Spleen (tissue), 11 donors: Measurements from ENCODE around the gene PTPRN2. TPM values are rescaled to one million over a fixed set of nuclear protein-coding genes. Genes with fewer than 3 reads are reported as not detected.

Source experiments
- DNase-seq: peaks from one replicate; pipeline ENCODE4 v3.0.0-alpha.2; 2020
- H3K27ac ChIP-seq, 8 donors: fragments of 200-600 bp; sonication (generic) in 7 of 8; 1 replicate in 4 of 8; 2 replicates in 4 of 8; pipeline versions ENCODE4 v1.5.0 to v1.8.0; 2016 to 2021; ENCODE audit warnings: inconsistent platforms in 4 of 8, mild to moderate bottlenecking in 4 of 8, moderate library complexity in 1 of 8
- H3K27me3 ChIP-seq, 7 donors: fragments of 200-600 bp; sonication (generic) in 6 of 7; replicated peaks in 1 of 7; 1 replicate in 4 of 7; 2 replicates in 3 of 7; pipeline versions ENCODE4 v1.5.0 to v1.8.0; 2016 to 2021; ENCODE audit warnings: inconsistent platforms in 3 of 7, mild to moderate bottlenecking in 1 of 7
- H3K36me3 ChIP-seq, 6 donors: fragments of 200-600 bp; sonication (generic) in 5 of 6; 1 replicate in 4 of 6; 2 replicates in 2 of 6; pipeline versions ENCODE4 v1.5.0 to v1.8.0; 2016 to 2021; ENCODE audit warnings: inconsistent platforms in 2 of 6
- H3K4me1 ChIP-seq, 6 donors: fragments of 200-600 bp; sonication (generic) in 5 of 6; 1 replicate in 3 of 6; 2 replicates in 3 of 6; pipeline versions ENCODE4 v1.5.0 to v1.8.0; 2016 to 2021; ENCODE audit warnings: inconsistent platforms in 3 of 6
- H3K4me3 ChIP-seq, 8 donors: fragments of 200-600 bp; sonication (generic) in 7 of 8; 1 replicate in 4 of 8; 2 replicates in 4 of 8; pipeline versions ENCODE4 v1.5.0 to v1.8.0; 2016 to 2021; ENCODE audit warnings: inconsistent platforms in 4 of 8, mild to moderate bottlenecking in 4 of 8, moderate library complexity in 2 of 8
- H3K9me3 ChIP-seq, 8 donors: fragments of 200-600 bp; sonication (generic) in 7 of 8; 1 replicate in 4 of 8; 2 replicates in 4 of 8; pipeline versions ENCODE4 v1.5.0 to v1.8.0; 2016 to 2021; ENCODE audit warnings: inconsistent platforms in 4 of 8
- CTCF ChIP-seq, 11 experiments: fragments of 200-600 bp in 7 of 11; fragments of 450-650 bp in 4 of 11; sonication (generic) in 4 of 11; IDR thresholded peaks in 8 of 11; conservative IDR thresholded peaks in 3 of 11; 1 replicate in 7 of 11; 2 replicates in 4 of 11; pipeline versions ENCODE4 v1.4.0 to v1.8.0; 2016 to 2021; ENCODE audit warnings: antibody characterized with exemption in 11 of 11, inconsistent platforms in 4 of 11, mild to moderate bottlenecking in 1 of 11
- POLR2A ChIP-seq, 3 donors: fragments of 450-650 bp; IDR thresholded peaks; one replicate each; pipeline ENCODE4 v1.5.1; 2017; ENCODE audit warnings: antibody characterized with exemption in 3 of 3, mild to moderate bottlenecking in 1 of 3
- POLR2AphosphoS5 ChIP-seq, 3 donors: sonication (generic); formaldehyde crosslinking; IDR thresholded peaks; one replicate each; pipeline ENCODE4 v1.5.1; 2017; ENCODE audit warnings: antibody characterized with exemption in 3 of 3
- WGBS, 5 donors: extraction: QIAGEN DNeasy Blood & Tissue Kit in 3 of 5; methylation state at CpG; one replicate each; pipeline versions ENCODE4 v1.1.5 to v1.1.7; 2013 to 2018; 5-methylcytosine and 5-hydroxymethylcytosine counted together
- intact Hi-C: fragments of 100-400 bp; cut with DNase I; formaldehyde crosslinking; loops from one replicate; pipeline ENCODE4 v1.15.0; 2023; ENCODE audit warnings: low total_unique reads
- polyA plus RNA-seq, 3 donors: library from polyadenylated mRNA; stranded (reverse); fragments of 200-250 nt; gene quantifications; one replicate each; pipeline ENCODE4 v1.2.1, GENCODE V29; 2013
- total RNA-seq, 7 donors: library from RNA; depleted of rRNA in 3 of 7; stranded (reverse); fragments of >200 nt in 3 of 7; fragmentation: NEBNext Ultra II Directional in 4 of 7; extraction: Animal tissue kit (Norgen Biotek cat#: 25700) in 4 of 7; gene quantifications; one replicate each; pipeline versions ENCODE4 v1.1.0 to v1.2.1, GENCODE V29; 2016 to 2021
- donor health status: healthy with polysubstance abuse.
- donor health status: DM: no; HTN: no; CAD: no; lungs with moderate emphysema.
- donor health status: DM: no; HTN: no; CAD: no.
- donor health status: Bipolar disorder and iron deficiency.
- donor health status: healthy.
- donor health status: DM: no; HTN: no; CAD: no.
- donor health status: DM: yes; HTN: yes; CAD: no.

Gene PTPRN2
- total and polyA plus RNA-seq, 10 donors = 7.0 to 22.8 (median 16.8) TPM

GRCh38 chr7:158568974-158569857 is 18.4 kb downstream of the PTPRN2 start:
- no peak overlapping the region for H3K27ac ChIP-seq
- DNase-seq = no peak
- H3K36me3 ChIP-seq = no peaks in the 10 kb centered on the region
- WGBS, 5 donors = 56 to 79% (median 59%) methylated on average over 44 to 65 of the region's 67 CpGs
- H3K9me3 ChIP-seq = no peaks in the 10 kb centered on the region
- no peak overlapping the region for H3K4me3 ChIP-seq
- peaks cover 0 to 5% (median 2%) of the 10 kb centered on the region in 6 donors for H3K4me1 ChIP-seq
- H3K27me3 ChIP-seq = peaks cover 0 to 66% (median 19%) of the 10 kb centered on the region in 7 donors
- TF ChIP-seq POLR2A (IDR thresholded peaks at IDR 0.05) (no peak), CTCF (IDR thresholded peaks at IDR 0.05 in 8 of 11, conservative IDR thresholded peaks at IDR 0.05 in 3 of 11) (no peak), POLR2AphosphoS5 (IDR thresholded peaks at IDR 0.05) (no peak)
- intact Hi-C loops = no loop called here

GRCh38 chr7:158567153-158567603 is 20.4 kb downstream of the PTPRN2 start:
- no peaks in the 10 kb centered on the region for H3K36me3 ChIP-seq
- peaks cover 0 to 5% (median 2%) of the 10 kb centered on the region in 6 donors for H3K4me1 ChIP-seq
- no peak overlapping the region for H3K4me3 ChIP-seq
- H3K9me3 ChIP-seq = no peaks in the 10 kb centered on the region
- 53 to 61% (median 55%) methylated on average over 8 of the region's 8 CpGs for WGBS, 5 donors
- H3K27me3 ChIP-seq = peaks cover 0 to 78% (median 19%) of the 10 kb centered on the region in 7 donors
- no peak for DNase-seq
- no peak overlapping the region for H3K27ac ChIP-seq
- intact Hi-C loops = no loop called here
- TF ChIP-seq CTCF (IDR thresholded peaks at IDR 0.05 in 8 of 11, conservative IDR thresholded peaks at IDR 0.05 in 3 of 11) = no peak
- TF ChIP-seq POLR2AphosphoS5 (IDR thresholded peaks at IDR 0.05) = no peak
- no peak for TF ChIP-seq POLR2A (IDR thresholded peaks at IDR 0.05)

GRCh38 chr7:158564663-158565035 is 23.0 kb downstream of the PTPRN2 start:
- intact Hi-C loops = no loop called here
- no peaks in the 10 kb centered on the region for H3K9me3 ChIP-seq

More at GRCh38 chr7:158564663-158565035, 23.0 kb downstream of the PTPRN2 start:
- Histone ChIP-seq H3K4me1 (peaks cover 0 to under 1% (median 0%) of the 10 kb centered on the region in 6 donors), H3K36me3 (no peaks in the 10 kb centered on the region), H3K27ac (no peak overlapping the region), H3K27me3 (peaks cover 0 to 77% (median 10%) of the 10 kb centered on the region in 7 donors), H3K4me3 (no peak overlapping the region)
- TF ChIP-seq POLR2A (IDR thresholded peaks at IDR 0.05) (no peak), POLR2AphosphoS5 (IDR thresholded peaks at IDR 0.05) (no peak), CTCF (IDR thresholded peaks at IDR 0.05 in 8 of 11, conservative IDR thresholded peaks at IDR 0.05 in 3 of 11) (no peak)
- no peak for DNase-seq
- WGBS, 5 donors = 58 to 80% (median 71%) methylated on average over 7 of the region's 7 CpGs
